ENCODE data around the gene PAK6.

The PAK6 gene

GRCh38 chr15:40271685-40272484 lies 33.0 kb downstream of the PAK6 start:
- TF ChIP-seq POLR2AphosphoS5 (IDR thresholded peaks at IDR 0.05; ENCODE audit: low read depth, low read length) (no peak), TAF1 (IDR thresholded peaks at IDR 0.05; ENCODE audit: borderline replicate concordance, insufficient read depth, low read length) (no peak), FOXP2 (optimal IDR thresholded peaks at IDR 0.05; ENCODE audit: borderline replicate concordance, extremely low read depth, extremely low read length, insufficient read depth) (no peak), SIN3A (IDR thresholded peaks at IDR 0.05; ENCODE audit: borderline replicate concordance, insufficient read depth, low read length) (no peak)
- TF ChIP-seq, protein P1, sequence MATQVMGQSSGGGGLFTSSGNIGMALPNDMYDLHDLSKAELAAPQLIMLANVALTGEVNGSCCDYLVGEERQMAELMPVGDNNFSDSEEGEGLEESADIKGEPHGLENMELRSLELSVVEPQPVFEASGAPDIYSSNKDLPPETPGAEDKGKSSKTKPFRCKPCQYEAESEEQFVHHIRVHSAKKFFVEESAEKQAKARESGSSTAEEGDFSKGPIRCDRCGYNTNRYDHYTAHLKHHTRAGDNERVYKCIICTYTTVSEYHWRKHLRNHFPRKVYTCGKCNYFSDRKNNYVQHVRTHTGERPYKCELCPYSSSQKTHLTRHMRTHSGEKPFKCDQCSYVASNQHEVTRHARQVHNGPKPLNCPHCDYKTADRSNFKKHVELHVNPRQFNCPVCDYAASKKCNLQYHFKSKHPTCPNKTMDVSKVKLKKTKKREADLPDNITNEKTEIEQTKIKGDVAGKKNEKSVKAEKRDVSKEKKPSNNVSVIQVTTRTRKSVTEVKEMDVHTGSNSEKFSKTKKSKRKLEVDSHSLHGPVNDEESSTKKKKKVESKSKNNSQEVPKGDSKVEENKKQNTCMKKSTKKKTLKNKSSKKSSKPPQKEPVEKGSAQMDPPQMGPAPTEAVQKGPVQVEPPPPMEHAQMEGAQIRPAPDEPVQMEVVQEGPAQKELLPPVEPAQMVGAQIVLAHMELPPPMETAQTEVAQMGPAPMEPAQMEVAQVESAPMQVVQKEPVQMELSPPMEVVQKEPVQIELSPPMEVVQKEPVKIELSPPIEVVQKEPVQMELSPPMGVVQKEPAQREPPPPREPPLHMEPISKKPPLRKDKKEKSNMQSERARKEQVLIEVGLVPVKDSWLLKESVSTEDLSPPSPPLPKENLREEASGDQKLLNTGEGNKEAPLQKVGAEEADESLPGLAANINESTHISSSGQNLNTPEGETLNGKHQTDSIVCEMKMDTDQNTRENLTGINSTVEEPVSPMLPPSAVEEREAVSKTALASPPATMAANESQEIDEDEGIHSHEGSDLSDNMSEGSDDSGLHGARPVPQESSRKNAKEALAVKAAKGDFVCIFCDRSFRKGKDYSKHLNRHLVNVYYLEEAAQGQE (IDR thresholded peaks at IDR 0.05; ENCODE audit: insufficient read depth in 1 of 2, low read depth in 2 of 2, low read length in 2 of 2): no peak

GRCh38 chr15:40272485-40273056 lies 33.7 kb downstream of the PAK6 start:
- TF ChIP-seq, protein P1 (IDR thresholded peaks at IDR 0.05; ENCODE audit: insufficient read depth in 1 of 2, low read depth in 2 of 2, low read length in 2 of 2): no peak
- TF ChIP-seq POLR2AphosphoS5 (IDR thresholded peaks at IDR 0.05; ENCODE audit: low read depth, low read length): no peak
- no peak for TF ChIP-seq TAF1 (IDR thresholded peaks at IDR 0.05; ENCODE audit: borderline replicate concordance, insufficient read depth, low read length)
- TF ChIP-seq FOXP2 (optimal IDR thresholded peaks at IDR 0.05; ENCODE audit: borderline replicate concordance, extremely low read depth, extremely low read length, insufficient read depth): no peak
- TF ChIP-seq SIN3A (IDR thresholded peaks at IDR 0.05; ENCODE audit: borderline replicate concordance, insufficient read depth, low read length): no peak

DNA sequence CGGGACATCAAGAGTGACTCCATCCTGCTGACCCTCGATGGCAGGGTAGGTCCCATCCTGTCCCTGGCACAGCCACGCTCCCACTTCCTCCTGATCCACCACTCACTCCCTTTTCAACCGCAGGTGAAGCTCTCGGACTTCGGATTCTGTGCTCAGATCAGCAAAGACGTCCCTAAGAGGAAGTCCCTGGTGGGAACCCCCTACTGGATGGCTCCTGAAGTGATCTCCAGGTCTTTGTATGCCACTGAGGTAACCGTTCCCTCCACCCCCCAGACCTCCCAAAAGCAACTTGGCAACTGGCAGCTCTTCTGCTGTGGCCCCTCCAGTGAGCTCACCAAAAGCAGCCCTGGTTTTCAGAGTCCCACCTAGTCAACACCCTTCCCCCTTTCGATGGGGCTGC lies 34.6 kb downstream of the PAK6 start:
- no peak for TF ChIP-seq TAF1 (IDR thresholded peaks at IDR 0.05; ENCODE audit: borderline replicate concordance, insufficient read depth, low read length)
- TF ChIP-seq FOXP2 (optimal IDR thresholded peaks at IDR 0.05; ENCODE audit: borderline replicate concordance, extremely low read depth, extremely low read length, insufficient read depth): no peak
- TF ChIP-seq, protein P1 (IDR thresholded peaks at IDR 0.05; ENCODE audit: insufficient read depth in 1 of 2, low read depth in 2 of 2, low read length in 2 of 2): no peak
- no peak for TF ChIP-seq SIN3A (IDR thresholded peaks at IDR 0.05; ENCODE audit: borderline replicate concordance, insufficient read depth, low read length)
- no peak for TF ChIP-seq POLR2AphosphoS5 (IDR thresholded peaks at IDR 0.05; ENCODE audit: low read depth, low read length)

DNA sequence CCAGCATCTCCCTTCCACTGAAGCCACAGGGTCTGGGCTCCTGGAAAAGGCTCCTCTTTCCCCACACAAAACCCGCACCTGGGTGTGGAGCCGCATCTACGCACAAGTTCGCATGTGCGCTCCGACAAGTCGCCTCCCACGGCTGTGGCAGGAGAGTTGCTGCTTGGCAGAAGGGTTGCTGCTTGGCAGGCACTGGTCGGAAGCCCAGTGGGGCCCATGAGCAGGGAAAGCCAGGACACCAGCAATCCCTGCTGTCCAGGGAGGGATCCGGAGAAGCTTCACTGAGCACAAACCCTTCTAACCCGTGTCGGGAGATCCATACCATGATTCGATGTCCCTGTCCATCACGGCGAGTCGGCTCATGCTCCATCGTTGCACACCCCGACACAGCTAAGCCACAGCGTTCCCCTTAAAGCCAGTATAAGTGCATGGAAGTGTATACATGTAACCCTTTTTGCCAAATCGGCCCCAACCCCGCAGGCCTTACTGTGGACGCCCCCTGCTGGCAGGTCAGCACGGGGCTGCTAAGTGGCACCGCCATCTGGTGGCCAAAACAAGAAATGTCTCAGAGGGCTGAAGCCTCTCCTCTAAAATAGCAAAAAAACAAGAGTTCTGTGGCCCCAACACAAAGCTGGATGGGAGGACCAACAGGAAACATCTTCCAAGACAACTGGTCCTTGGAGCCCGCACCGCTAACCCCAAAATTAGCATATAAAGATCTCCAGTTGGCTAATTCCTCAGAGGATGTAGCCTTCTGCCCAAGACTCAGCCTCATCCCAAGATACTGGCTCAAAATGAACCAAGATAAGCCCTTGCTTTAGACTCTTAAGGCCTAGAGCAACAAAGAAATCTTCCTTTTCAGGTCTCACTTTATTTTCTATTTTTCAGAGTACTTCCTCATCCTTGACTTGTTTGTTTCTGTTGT lies 35.7 kb downstream of the PAK6 start:
- TF ChIP-seq, protein P1 (IDR thresholded peaks at IDR 0.05; ENCODE audit: insufficient read depth in 1 of 2, low read depth in 2 of 2, low read length in 2 of 2): no peak
- TF ChIP-seq FOXP2 (optimal IDR thresholded peaks at IDR 0.05; ENCODE audit: borderline replicate concordance, extremely low read depth, extremely low read length, insufficient read depth) (peak; percentile 54), TAF1 (IDR thresholded peaks at IDR 0.05; ENCODE audit: borderline replicate concordance, insufficient read depth, low read length) (no peak), SIN3A (IDR thresholded peaks at IDR 0.05; ENCODE audit: borderline replicate concordance, insufficient read depth, low read length) (no peak)

All from PFSK-1 (cell line).